DND-41 (cell line): ENCODE measurements around the gene MAP1LC3B2.

ENCODE experiments used
- EZH2 ChIP-seq: IDR thresholded peaks from 3 replicates; pipeline ENCODE4 v1.6.1; 2012; ENCODE audit warnings: borderline replicate concordance, low read depth, mild to moderate bottlenecking, moderate library complexity, low read length, inconsistent platforms; ENCODE audit not compliant: severe bottlenecking
- TF ChIP-seq, protein P1 (sequence below): IDR thresholded peaks from 2 replicates; pipeline ENCODE4 v1.5.1; 2012; ENCODE audit warnings: borderline replicate concordance, low read length, moderate library complexity, mild to moderate bottlenecking; ENCODE audit not compliant: poor library complexity, severe bottlenecking; ENCODE audit errors: extremely low read depth

DNA sequence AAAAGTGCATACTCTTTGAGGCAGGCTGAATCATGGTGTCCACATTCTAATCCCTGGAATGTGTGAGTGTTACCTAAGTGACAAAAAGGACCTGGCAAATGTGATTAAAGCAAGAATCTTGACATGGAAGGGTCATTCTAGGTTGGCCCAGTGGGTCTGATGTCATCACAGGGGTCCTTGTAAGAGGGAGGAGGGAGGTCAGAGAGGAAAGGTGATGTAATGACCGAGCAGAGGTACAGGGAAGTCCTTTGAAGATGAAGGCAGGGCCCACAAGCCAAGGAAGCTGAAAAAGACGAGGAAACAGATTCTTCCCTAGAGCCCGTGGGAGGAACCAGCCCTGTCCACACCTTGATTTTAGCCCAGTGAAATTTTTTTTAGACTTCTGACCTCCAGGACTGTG, 60.1 kb downstream of the MAP1LC3B2 start:
- no peak for TF ChIP-seq EZH2
- TF ChIP-seq, protein P1, sequence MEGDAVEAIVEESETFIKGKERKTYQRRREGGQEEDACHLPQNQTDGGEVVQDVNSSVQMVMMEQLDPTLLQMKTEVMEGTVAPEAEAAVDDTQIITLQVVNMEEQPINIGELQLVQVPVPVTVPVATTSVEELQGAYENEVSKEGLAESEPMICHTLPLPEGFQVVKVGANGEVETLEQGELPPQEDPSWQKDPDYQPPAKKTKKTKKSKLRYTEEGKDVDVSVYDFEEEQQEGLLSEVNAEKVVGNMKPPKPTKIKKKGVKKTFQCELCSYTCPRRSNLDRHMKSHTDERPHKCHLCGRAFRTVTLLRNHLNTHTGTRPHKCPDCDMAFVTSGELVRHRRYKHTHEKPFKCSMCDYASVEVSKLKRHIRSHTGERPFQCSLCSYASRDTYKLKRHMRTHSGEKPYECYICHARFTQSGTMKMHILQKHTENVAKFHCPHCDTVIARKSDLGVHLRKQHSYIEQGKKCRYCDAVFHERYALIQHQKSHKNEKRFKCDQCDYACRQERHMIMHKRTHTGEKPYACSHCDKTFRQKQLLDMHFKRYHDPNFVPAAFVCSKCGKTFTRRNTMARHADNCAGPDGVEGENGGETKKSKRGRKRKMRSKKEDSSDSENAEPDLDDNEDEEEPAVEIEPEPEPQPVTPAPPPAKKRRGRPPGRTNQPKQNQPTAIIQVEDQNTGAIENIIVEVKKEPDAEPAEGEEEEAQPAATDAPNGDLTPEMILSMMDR, result no peak
